Transverse colon (tissue), 4 donors: ENCODE measurements around the gene SMPD4.

Source experiments
- CTCF ChIP-seq, 5 experiments: fragments of 200-600 bp in 3 of 5; fragments of 450-650 bp in 2 of 5; sonication (generic) in 3 of 5; IDR thresholded peaks; 1 replicate in 2 of 5; 2 replicates in 3 of 5; pipeline ENCODE4 v1.5.1; 2016 to 2017; ENCODE audit warnings: antibody characterized with exemption in 5 of 5, inconsistent platforms in 3 of 5, mild to moderate bottlenecking in 2 of 5, moderate library complexity in 1 of 5
- POLR2A ChIP-seq: fragments of 450-650 bp; IDR thresholded peaks from one replicate; pipeline ENCODE4 v1.6.1; 2016; ENCODE audit warnings: antibody characterized with exemption, mild to moderate bottlenecking, moderate library complexity
- POLR2AphosphoS5 ChIP-seq, 3 donors: sonication (generic); formaldehyde crosslinking; IDR thresholded peaks; one replicate each; pipeline ENCODE4 v1.6.1; 2016; ENCODE audit warnings: antibody characterized with exemption in 3 of 3

GRCh38 chr2:130186391-130186790, 5.0 kb upstream of the SMPD4 start:
- TF ChIP-seq POLR2A: no peak
- no peak for TF ChIP-seq CTCF (IDR thresholded peaks at IDR 0.05)
- TF ChIP-seq POLR2AphosphoS5 (IDR thresholded peaks at IDR 0.05): no peak
